ENCODE results near the gene PVRIG.
"Not testable (repeated sequence)": the region's sequence is repeated elsewhere in the genome, so short reads cannot be mapped to it uniquely, and the experiment has no call there.

DNA sequence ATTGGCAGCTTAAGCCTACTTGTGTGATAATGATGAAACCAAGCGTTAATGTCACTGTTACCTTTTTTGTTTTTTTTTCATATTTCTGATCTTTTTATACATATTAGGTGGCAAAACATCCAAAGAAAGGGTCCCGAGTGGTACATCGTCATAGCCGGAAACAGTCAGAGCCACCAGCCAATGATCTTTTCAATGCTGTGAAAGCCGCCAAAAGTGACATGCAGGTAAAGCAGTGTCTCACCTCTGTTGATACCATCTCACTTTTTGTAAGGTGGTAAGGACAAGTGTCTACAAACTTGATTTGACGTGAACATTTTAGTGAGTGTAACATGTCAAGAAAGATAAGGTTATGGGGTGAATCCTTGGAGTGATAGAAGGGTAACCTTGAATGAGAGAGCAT lies 37.1 kb upstream of the PVRIG start:
- TF ChIP-seq YY1 (IDR thresholded peaks at IDR 0.05; ENCODE audit: low read depth, low read length); RAD21 (IDR thresholded peaks at IDR 0.05 in 1 of 2, conservative IDR thresholded peaks at IDR 0.05 in 1 of 2; ENCODE audit: low read depth in 2 of 2, low read length in 2 of 2): not testable (repeated sequence)
